ENCODE results near the gene CST4.
"Not testable (repeated sequence)": the region's sequence is repeated elsewhere in the genome, so short reads cannot be mapped to it uniquely, and the experiment has no call there.

Gene CST4

GRCh38 chr20:23688684-23689398 is at the start of gene CST4:
CST4 (minus strand) TSS chr20:23689038; CDS start chr20:23688969, 69 bp downstream.
- DNase-seq (ENCODE audit: low read depth); H3K4me3 ChIP-seq (ENCODE audit: low read depth, low read length): not testable (repeated sequence)

- not testable (repeated sequence) for H3K4me3 ChIP-seq (ENCODE audit: low read depth, low read length); DNase-seq (ENCODE audit: low read depth)
Observed at GRCh38 chr20:23735391-23735790, 46.6 kb upstream of the CST4 start.

- DNase-seq (ENCODE audit: low read depth); H3K4me3 ChIP-seq (ENCODE audit: low read depth, low read length): not testable (repeated sequence)
Observed at GRCh38 chr20:23734949-23735348, 46.1 kb upstream of the CST4 start.

GRCh38 chr20:23734440-23734839 is 45.6 kb upstream of the CST4 start:
- H3K4me3 ChIP-seq (ENCODE audit: low read depth, low read length); DNase-seq (ENCODE audit: low read depth): not testable (repeated sequence)

GRCh38 chr20:23727016-23727415 is 38.2 kb upstream of the CST4 start:
- DNase-seq (ENCODE audit: low read depth) = no peak
- no peak overlapping the region for H3K4me3 ChIP-seq (ENCODE audit: low read depth, low read length)

GRCh38 chr20:23725102-23725501 is 36.3 kb upstream of the CST4 start:
- no peak overlapping the region for H3K4me3 ChIP-seq (ENCODE audit: low read depth, low read length)
- DNase-seq (ENCODE audit: low read depth) = no peak

GRCh38 chr20:23723659-23724307 is 34.9 kb upstream of the CST4 start:
- H3K4me3 ChIP-seq (ENCODE audit: low read depth, low read length); DNase-seq (ENCODE audit: low read depth): not testable (repeated sequence)

GRCh38 chr20:23722851-23723250 is 34.0 kb upstream of the CST4 start:
- H3K4me3 ChIP-seq (ENCODE audit: low read depth, low read length); DNase-seq (ENCODE audit: low read depth): not testable (repeated sequence)

GRCh38 chr20:23721962-23722361 is 33.1 kb upstream of the CST4 start:
- no peak for DNase-seq (ENCODE audit: low read depth)
- no peak overlapping the region for H3K4me3 ChIP-seq (ENCODE audit: low read depth, low read length)

- DNase-seq (ENCODE audit: low read depth) = not testable (repeated sequence)
Observed at GRCh38 chr20:23719351-23719750, 30.5 kb upstream of the CST4 start.

GRCh38 chr20:23711778-23712177 is 22.9 kb upstream of the CST4 start:
- not testable (repeated sequence) for H3K4me3 ChIP-seq (ENCODE audit: low read depth, low read length); DNase-seq (ENCODE audit: low read depth)

More at GRCh38 chr20:23719351-23719750, 30.5 kb upstream of the CST4 start:
- not testable (repeated sequence) for H3K4me3 ChIP-seq (ENCODE audit: low read depth, low read length)

- DNase-seq (ENCODE audit: low read depth) = no peak
- no peak overlapping the region for H3K4me3 ChIP-seq (ENCODE audit: low read depth, low read length)
Observed at GRCh38 chr20:23710771-23711170, 21.9 kb upstream of the CST4 start.

GRCh38 chr20:23705895-23706294 is 17.1 kb upstream of the CST4 start:
- H3K4me3 ChIP-seq (ENCODE audit: low read depth, low read length) = no peak overlapping the region
- no peak for DNase-seq (ENCODE audit: low read depth)

- no peak overlapping the region for H3K4me3 ChIP-seq (ENCODE audit: low read depth, low read length)
- no peak for DNase-seq (ENCODE audit: low read depth)
Observed at GRCh38 chr20:23702021-23702420, 13.2 kb upstream of the CST4 start.

GRCh38 chr20:23700931-23701330 is 12.1 kb upstream of the CST4 start:
- DNase-seq (ENCODE audit: low read depth) = no peak
- no peak overlapping the region for H3K4me3 ChIP-seq (ENCODE audit: low read depth, low read length)

- no peak overlapping the region for H3K4me3 ChIP-seq (ENCODE audit: low read depth, low read length)
- no peak for DNase-seq (ENCODE audit: low read depth)
Observed at GRCh38 chr20:23697947-23698346, 9.1 kb upstream of the CST4 start.

GRCh38 chr20:23695068-23695395 is 6.2 kb upstream of the CST4 start:
- DNase-seq (ENCODE audit: low read depth); H3K4me3 ChIP-seq (ENCODE audit: low read depth, low read length): not testable (repeated sequence)

GRCh38 chr20:23694178-23695067 is 5.6 kb upstream of the CST4 start:
- DNase-seq (ENCODE audit: low read depth); H3K4me3 ChIP-seq (ENCODE audit: low read depth, low read length): not testable (repeated sequence)

- DNase-seq (ENCODE audit: low read depth); H3K4me3 ChIP-seq (ENCODE audit: low read depth, low read length): not testable (repeated sequence)
Observed at GRCh38 chr20:23692725-23693619, 4.1 kb upstream of the CST4 start.

Measured in skeletal muscle cell (primary cell).